Spleen (tissue), 7 donors: ENCODE data around the gene SRR.

Source experiments
- CTCF ChIP-seq, 11 experiments: fragments of 200-600 bp in 7 of 11; fragments of 450-650 bp in 4 of 11; sonication (generic) in 4 of 11; IDR thresholded peaks in 8 of 11; conservative IDR thresholded peaks in 3 of 11; 1 replicate in 7 of 11; 2 replicates in 4 of 11; pipeline versions ENCODE4 v1.4.0 to v1.8.0; 2016 to 2021; ENCODE audit warnings: antibody characterized with exemption in 11 of 11, inconsistent platforms in 4 of 11, mild to moderate bottlenecking in 1 of 11
- POLR2AphosphoS5 ChIP-seq, 3 donors: sonication (generic); formaldehyde crosslinking; IDR thresholded peaks; one replicate each; pipeline ENCODE4 v1.5.1; 2017; ENCODE audit warnings: antibody characterized with exemption in 3 of 3
- donor health status: DM: no; HTN: no; CAD: no; lungs with moderate emphysema.
- donor health status: DM: no; HTN: no; CAD: no.
- donor health status: DM: no; HTN: no; CAD: no.

GRCh38 chr17:2336215-2336851, 32.6 kb downstream of the SRR start, which contains the start of gene TSR1:
- TF ChIP-seq CTCF (IDR thresholded peaks at IDR 0.05 in 8 of 11, conservative IDR thresholded peaks at IDR 0.05 in 3 of 11) = peak in 5 of 11 experiments; percentile 15 to 43 (median 34)
- TF ChIP-seq POLR2AphosphoS5 (IDR thresholded peaks at IDR 0.05) = peak; percentile 94 to 95 (median 95)
